ENCODE measurements around the gene HIVEP3.

The HIVEP3 gene

DNA sequence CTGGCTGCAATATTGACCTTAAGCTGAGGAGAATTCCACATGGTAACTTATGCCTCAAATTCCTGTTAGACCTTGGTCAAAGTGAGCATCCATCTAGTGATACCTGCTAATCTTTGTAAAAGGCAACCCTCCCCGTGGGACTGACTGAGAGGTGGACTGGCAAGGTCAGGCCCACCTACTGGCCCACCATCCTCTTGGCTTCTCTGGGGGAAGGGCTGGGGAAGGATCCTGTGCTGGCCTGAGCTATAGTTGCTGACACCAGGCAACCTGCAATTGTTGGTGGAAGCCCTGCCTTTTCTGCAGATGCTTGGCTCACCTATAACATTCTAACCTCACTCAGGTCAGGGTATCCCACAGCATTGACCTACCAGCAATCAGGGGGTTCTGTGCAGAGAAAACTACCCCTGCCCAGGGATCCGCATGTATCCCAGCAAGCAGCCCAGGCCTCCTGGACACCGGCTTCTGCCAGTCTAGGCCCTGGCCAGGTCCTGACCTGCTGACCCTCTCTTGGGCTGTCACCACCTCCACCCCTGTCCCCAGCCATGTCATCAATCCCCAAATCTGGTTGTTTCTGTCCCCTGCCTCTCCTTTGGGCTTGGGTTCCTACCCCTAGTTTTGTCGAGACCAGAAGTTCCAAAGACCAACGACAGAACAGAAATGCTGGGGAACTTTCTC, 326.1 kb downstream of the HIVEP3 start:
- no peak for DNase-seq

DNA sequence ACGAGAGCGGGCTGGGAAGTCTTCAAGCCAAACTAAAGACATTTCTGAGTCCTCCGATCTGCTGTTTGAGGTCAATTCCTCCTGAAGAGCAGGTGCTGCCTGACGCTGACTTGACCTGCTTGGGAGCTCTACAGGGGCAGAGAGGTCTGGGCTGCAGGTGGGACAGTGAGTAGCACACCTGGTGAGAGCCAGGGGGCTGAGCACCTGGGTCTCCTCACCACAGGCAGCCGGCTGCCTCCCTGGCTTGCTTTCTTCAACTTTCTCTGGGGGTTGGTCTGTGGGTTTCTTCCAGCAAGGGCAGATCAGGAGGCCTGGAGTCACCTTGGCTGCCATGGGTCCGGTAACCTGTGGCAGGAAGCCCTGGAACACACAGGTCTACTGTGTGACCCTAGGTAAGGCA, 326.8 kb downstream of the HIVEP3 start:
- DNase-seq: no peak

- DNase-seq: no peak
These were observed 328.4 kb downstream of the HIVEP3 start for GRCh38 chr1:41590331-41590730.

GRCh38 chr1:41589395-41589794, 329.3 kb downstream of the HIVEP3 start:
- DNase-seq: no peak

GRCh38 chr1:41588334-41588875, 330.3 kb downstream of the HIVEP3 start:
- no peak for DNase-seq

- DNase-seq: no peak
These were observed 330.9 kb downstream of the HIVEP3 start for GRCh38 chr1:41587791-41588190.

GRCh38 chr1:41586230-41586629, 332.5 kb downstream of the HIVEP3 start:
- no peak for DNase-seq

DNA sequence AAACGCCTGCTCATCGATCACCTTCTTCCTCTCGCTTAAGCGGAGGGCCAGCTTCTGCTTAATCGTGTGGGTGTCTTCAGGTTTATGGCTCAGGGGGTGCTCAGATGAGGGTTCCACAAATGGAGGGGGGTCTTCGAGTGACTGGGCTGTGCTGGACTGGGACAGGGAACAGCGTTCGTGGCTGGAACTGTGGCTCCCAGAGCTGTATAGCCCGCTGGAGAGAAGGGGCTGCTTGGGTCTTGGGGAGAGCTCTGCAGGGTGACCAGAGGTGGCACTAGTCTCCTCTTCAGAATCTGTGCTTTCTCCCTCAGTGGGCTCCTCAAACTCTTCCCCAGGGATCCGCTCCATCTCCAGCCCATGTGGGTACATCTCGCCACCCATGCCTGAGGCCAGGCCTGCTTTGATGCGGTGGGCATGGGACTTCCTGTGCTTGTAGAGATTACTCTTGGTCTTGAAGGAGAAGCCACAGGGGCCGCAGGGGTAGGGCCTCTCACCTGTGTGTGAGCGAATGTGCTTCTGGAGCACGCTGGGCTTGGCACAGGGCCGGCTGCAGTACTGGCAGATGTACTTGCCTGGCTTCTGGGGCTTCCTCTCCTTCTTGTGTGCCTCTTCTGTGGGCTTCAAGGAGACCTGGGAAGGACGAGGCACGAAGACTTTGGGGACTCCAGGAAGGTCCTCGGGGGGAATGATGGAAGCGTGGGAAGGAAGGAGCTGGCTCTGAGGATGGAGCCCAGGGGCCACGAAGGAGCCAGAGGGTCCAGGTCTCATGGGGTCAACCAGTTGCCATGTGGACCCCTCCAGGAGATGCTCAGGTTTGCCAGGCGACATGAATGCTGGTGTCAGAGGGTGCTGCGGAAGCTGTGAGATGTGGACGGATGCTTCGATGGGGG, 334.8 kb downstream of the HIVEP3 start:
- DNase-seq: no peak

- DNase-seq: no peak
These were observed 335.7 kb downstream of the HIVEP3 start for GRCh38 chr1:41582851-41583657.

GRCh38 chr1:41582351-41582750, 336.4 kb downstream of the HIVEP3 start:
- DNase-seq: no peak

DNA sequence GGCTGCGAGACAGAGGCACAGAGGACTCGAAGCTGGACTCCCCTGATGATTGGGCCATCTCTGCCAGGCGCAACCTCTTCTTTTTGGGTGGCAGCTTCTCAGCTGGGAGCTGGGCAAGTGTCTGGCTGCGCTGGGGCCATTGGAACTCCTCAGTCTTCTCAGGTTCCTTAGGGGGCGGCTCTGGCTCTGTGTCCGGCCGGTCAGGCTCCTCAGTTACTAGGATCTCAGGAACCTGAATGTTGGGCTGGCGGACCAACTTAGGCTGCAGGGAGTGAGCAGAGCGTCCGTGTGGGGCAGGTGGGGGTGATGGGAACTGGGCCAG, 336.8 kb downstream of the HIVEP3 start:
- DNase-seq: no peak

- DNase-seq: no peak
These were observed 337.3 kb downstream of the HIVEP3 start for GRCh38 chr1:41581216-41582003.

- DNase-seq: no peak
These were observed 338.1 kb downstream of the HIVEP3 start for GRCh38 chr1:41580520-41581172.

GRCh38 chr1:41580021-41580420, 338.7 kb downstream of the HIVEP3 start:
- no peak for DNase-seq

DNA sequence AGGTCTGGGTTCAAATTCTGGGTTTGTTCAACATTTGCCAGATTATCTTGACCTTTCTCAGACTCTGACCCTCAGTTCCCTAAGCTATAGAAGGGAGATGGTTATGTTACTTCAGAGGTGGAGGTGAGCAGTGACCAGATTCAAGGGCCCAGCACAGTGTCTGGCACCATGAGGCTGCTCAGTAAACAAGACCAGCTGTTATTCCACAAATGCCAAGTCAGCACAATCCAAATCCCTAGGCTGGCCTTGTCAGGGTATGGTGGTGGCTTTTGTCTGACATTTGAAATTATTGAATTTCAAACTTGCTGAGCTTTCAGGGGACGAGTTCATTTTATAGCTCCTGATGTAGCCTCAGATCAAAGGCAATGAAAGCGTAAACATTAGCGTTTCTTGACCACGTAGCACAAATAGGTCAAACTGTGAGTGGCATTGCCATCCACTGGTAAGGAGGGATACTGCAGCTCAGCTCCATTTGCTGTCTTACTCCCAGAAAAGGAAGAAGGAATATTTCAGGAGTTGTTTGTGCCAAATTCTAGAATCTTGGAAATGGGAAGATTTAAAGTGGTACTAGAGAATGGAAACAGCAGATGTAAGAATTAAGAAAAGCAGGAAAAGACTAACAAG, 339.9 kb downstream of the HIVEP3 start:
- no peak for DNase-seq

- DNase-seq: no peak
These were observed 342.1 kb downstream of the HIVEP3 start for GRCh38 chr1:41576620-41577019.

DNA sequence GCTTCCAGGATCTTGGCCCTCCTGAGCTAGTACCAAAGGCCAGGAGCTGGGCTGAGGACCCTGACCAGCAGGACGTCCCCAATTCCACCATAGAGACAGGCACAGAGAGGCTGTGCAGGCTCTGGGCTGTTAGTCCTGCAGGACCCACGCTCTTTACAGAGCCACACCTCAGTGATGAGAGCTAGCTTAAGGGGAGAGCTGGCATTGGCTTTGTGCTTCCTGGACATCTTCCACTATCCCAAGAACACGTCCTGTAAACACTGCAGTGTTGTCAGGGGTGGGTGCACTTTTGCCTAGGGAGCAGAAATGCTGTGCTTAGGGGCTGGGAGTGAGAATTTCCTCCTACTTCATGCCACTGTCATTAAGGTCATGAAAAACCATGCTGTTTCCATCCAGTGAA, 342.5 kb downstream of the HIVEP3 start:
- DNase-seq: no peak

- DNase-seq: no peak
These were observed 343.9 kb downstream of the HIVEP3 start for GRCh38 chr1:41574842-41575241.

DNA sequence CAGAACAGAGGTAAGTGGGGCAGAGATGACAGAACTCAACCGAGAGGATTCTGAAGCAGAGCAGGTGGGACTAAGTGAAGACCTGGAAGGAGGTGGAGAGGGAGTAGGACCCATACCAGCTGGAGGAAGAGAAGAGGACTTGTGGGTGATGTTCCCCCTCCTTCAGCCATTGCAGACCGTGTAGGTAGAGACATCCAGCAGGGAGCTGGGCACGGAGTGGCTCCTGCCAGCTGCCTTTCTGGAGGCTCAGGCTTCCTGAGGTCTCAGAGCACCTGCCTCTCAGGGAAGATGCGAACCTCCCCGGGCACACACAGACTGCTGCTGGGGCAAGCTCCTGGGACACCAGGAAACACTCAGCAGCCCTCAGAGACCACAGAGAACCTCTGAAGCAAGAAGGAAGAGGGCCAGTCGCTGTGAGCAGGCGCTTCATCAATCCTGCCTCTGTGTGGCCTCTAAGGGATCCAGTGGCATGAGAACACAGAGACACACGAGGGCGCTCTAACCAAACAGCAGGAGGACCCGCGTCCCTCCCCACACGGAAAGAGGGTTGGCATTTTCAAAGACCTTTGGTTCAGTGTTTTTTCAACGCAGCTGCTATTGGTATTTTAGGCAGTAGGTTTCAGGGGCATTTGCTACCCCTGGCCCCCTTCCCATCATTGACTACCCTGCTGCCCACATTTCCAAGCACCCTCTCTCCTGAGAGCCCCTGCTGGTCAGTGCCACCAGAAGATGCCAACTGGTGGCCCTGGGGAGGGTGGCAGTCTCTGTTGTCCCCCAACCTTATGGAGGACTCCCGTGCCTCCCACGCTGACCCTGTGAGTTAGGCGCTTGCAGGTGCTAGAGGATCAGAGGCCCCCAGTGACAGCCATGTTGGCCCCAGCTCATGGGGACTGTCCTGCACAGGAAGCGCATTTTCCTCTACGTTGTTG, 344.7 kb downstream of the HIVEP3 start:
- peak; percentile 74 for DNase-seq

GRCh38 chr1:41573194-41573593, 345.5 kb downstream of the HIVEP3 start:
- DNase-seq: no peak

Measured in activated T-cell treated with anti-CD3 and anti-CD28 coated beads, Interleukin-2, amount 50 U/mL, for 1 hour (primary cell).